Fibroblast of skin of abdomen (primary cell): ENCODE data around the gene TRIO.
"Not testable (repeated sequence)": the region's sequence is repeated elsewhere in the genome, so short reads cannot be mapped to it uniquely, and the experiment has no call there.

Source experiments
- DNase-seq: peaks from one replicate; pipeline ENCODE4 v3.0.0-alpha.2; 2013

The TRIO gene

GRCh38 chr5:14187660-14188059 is 44.5 kb downstream of the TRIO start:
- no peak for DNase-seq

- no peak for DNase-seq
These were observed 45.6 kb downstream of the TRIO start for GRCh38 chr5:14188778-14189177.

- no peak for DNase-seq
These were observed 46.5 kb downstream of the TRIO start for GRCh38 chr5:14189680-14190079.

GRCh38 chr5:14190194-14191164 is 47.3 kb downstream of the TRIO start:
- DNase-seq, result peak; percentile 99

- DNase-seq, result no peak
These were observed 48.2 kb downstream of the TRIO start for GRCh38 chr5:14191325-14191724.

- peak; percentile 89 for DNase-seq
These were observed 50.4 kb downstream of the TRIO start for GRCh38 chr5:14193496-14193895.

GRCh38 chr5:14195588-14195987 is 52.4 kb downstream of the TRIO start:
- no peak for DNase-seq

- no peak for DNase-seq
These were observed 53.9 kb downstream of the TRIO start for GRCh38 chr5:14197056-14197455.

GRCh38 chr5:14199902-14200301 is 56.8 kb downstream of the TRIO start:
- DNase-seq, result no peak

- DNase-seq, result no peak
These were observed 57.3 kb downstream of the TRIO start for GRCh38 chr5:14200312-14200990.

- no peak for DNase-seq
These were observed 58.3 kb downstream of the TRIO start for GRCh38 chr5:14201325-14202045.

GRCh38 chr5:14202462-14202861 is 59.3 kb downstream of the TRIO start:
- DNase-seq, result peak; percentile 52

GRCh38 chr5:14204011-14204670 is 61.0 kb downstream of the TRIO start:
- no peak for DNase-seq

GRCh38 chr5:14204785-14205321 is 61.7 kb downstream of the TRIO start:
- peak; percentile 80 for DNase-seq

GRCh38 chr5:14206028-14206725 is 63.0 kb downstream of the TRIO start:
- DNase-seq, result peak; percentile 53

GRCh38 chr5:14207428-14207827 is 64.3 kb downstream of the TRIO start:
- not testable (repeated sequence) for DNase-seq

GRCh38 chr5:14208071-14209021 is 65.2 kb downstream of the TRIO start:
- peak; percentile 90 for DNase-seq

- no peak for DNase-seq
These were observed 66.2 kb downstream of the TRIO start for GRCh38 chr5:14209222-14209822.

- no peak for DNase-seq
These were observed 66.7 kb downstream of the TRIO start for GRCh38 chr5:14209836-14210235.

- DNase-seq, result no peak
These were observed 67.6 kb downstream of the TRIO start for GRCh38 chr5:14210729-14211128.
